ENCODE results near the gene FER1L5. TPM values are rescaled to one million over a fixed set of nuclear protein-coding genes. Genes with fewer than 3 reads are reported as not detected.

FER1L5 gene
- total and polyA plus RNA-seq, 2 of the 8 experiments (the other 6 are each of a cell fraction or from before 2014, with no cell fraction given) = 0.23 to 0.88 TPM

DNA sequence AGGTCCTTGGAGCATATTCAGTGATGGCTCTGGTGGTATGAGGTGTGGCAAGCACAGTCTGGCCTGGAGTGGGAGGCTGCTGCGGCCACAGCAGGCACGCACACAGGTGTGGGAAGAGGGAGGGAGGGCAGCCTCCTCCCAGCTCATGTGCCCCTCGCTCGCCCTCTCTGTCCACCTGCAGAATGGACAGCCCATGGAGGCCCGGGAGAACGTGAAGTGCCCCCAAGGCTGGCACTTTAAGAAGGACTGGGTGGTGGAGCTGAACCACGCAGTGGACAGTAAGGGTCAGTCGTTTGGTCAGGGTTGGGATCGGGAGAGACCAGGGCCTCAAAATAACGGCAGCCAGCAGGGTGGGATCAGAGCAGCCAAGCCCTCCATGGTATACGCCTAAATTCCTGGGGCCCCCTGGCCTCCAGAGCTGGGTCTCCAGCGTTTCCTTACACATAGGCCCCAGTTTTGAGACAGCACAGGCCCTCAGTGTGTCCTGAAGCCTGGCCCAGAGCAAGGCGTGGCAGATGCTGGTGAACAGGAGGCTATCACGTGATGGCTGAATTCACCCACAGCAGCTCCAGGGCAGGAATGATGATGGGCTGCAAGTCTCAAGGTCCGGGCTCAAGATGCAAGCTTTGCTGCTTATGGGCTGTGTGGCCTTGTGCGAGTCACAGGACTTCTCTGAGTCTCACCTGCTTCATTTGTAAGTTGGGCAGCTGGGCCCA, 47.9 kb downstream of the FER1L5 start:
- no peak overlapping the region for H3K4me2 ChIP-seq (ENCODE audit: insufficient read depth in 1 of 2, low read depth in 2 of 2, low read length in 2 of 2)
- H3K56ac ChIP-seq (replicated peaks; ENCODE audit: insufficient read length, low read depth, low read length) = no peak overlapping the region
- ChIA-PET CTCF (ENCODE audit: partially characterized antibody) (interaction anchor here (0.9 kb wide), 1 partner anchor 11 kb away, joined by 4 read pairs; no protein-coding TSS in a partner anchor), POLR2A (ENCODE audit: partially characterized antibody) (interaction anchor here (0.9 to 1.0 kb wide), 2 partner anchors 16 to 17 kb away, joined by 3 to 4 read pairs; no protein-coding TSS in a partner anchor)
- H3K79me1 ChIP-seq (ENCODE audit: low read depth, low read length) = no peaks in the 10 kb centered on the region
- no peaks in the 10 kb centered on the region for H3K9me3 ChIP-seq (ENCODE audit: insufficient read depth in 2 of 2, low read depth in 1 of 2, low read length in 1 of 2)
- H2AFZ ChIP-seq (ENCODE audit: low read length) = no peak overlapping the region
- no peaks in the 10 kb centered on the region for H3K79me2 ChIP-seq (ENCODE audit: control insufficient read depth in 1 of 2, insufficient read depth in 2 of 2, low read length in 2 of 2)
- H3K27ac ChIP-seq (ENCODE audit: low read depth, low read length) = no peak overlapping the region
- H2BK120ac ChIP-seq (replicated peaks; ENCODE audit: low read depth, low read length) = no peak overlapping the region
- no peak overlapping the region for H4K5ac ChIP-seq (ENCODE audit: insufficient read length, low read depth, low read length)
- no peak overlapping the region for H2BK5ac ChIP-seq (ENCODE audit: low read depth, low read length)
- no peak overlapping the region for H2BK12ac ChIP-seq (ENCODE audit: low read depth, low read length)
- no peak overlapping the region for H3K4ac ChIP-seq (replicated peaks; ENCODE audit: insufficient read length, low read depth, low read length)
- H2AK5ac ChIP-seq (ENCODE audit: low read depth, low read length) = no peak overlapping the region
- no peaks in the 10 kb centered on the region for H3K27me3 ChIP-seq (replicated peaks in 1 of 4; ENCODE audit: control insufficient read depth in 3 of 4, extremely low read depth in 1 of 4, insufficient read depth in 3 of 4, low read length in 3 of 4)
- H3K23me2 ChIP-seq (ENCODE audit: low read depth, low read length) = no peaks in the 10 kb centered on the region
- FAIRE-seq = no peak
- H3K14ac ChIP-seq (ENCODE audit: insufficient read length) = no peak overlapping the region
- H3K23ac ChIP-seq (ENCODE audit: insufficient read length) = no peak overlapping the region
- WGBS, 2 experiments (ENCODE audit: extremely low coverage in 1 of 2, insufficient coverage in 1 of 2, insufficient read length in 1 of 2, insufficient replicate concordance in 2 of 2, low coverage in 1 of 2, low lambda C conversion rate in 2 of 2, missing lambda C conversion rate in 1 of 2) = 89% methylated on average over 16 of the region's 16 CpGs; no CpG with 5 or more reads in 1 of the 2 experiments
- peaks cover 0 to 5% (median under 1%) of the 10 kb centered on the region in 4 experiments; a peak in 3 of 7 replicates for H3K4me1 ChIP-seq (replicated peaks in 1 of 4; ENCODE audit: control insufficient read depth in 3 of 4, insufficient read depth in 4 of 4, low read length in 3 of 4)
- no peak overlapping the region for H2BK15ac ChIP-seq (ENCODE audit: low read length)
- no peak for DNase-seq (ENCODE audit: low read depth in 1 of 2, low spot score in 2 of 2)
- H3K36me3 ChIP-seq (ENCODE audit: control insufficient read depth in 2 of 4, insufficient read depth in 4 of 4, low read length in 3 of 4) = no peaks in the 10 kb centered on the region
- H3K4me3 ChIP-seq (ENCODE audit: extremely low read depth in 1 of 4, insufficient read depth in 2 of 4, low read depth in 3 of 4, low read length in 4 of 4) = no peak overlapping the region
- no peak overlapping the region for H3K9ac ChIP-seq (replicated peaks in 1 of 4; ENCODE audit: extremely low read depth in 1 of 4, low read depth in 3 of 4, low read length in 3 of 4)
- H3K18ac ChIP-seq (ENCODE audit: extremely low read depth, low read length) = no peak overlapping the region
- H2BK20ac ChIP-seq (ENCODE audit: low read length) = no peak overlapping the region
- H4K91ac ChIP-seq (replicated peaks; ENCODE audit: insufficient read length, low read length) = no peak overlapping the region
- 0 out of 2 replicates have a peak overlapping the region, but pooled peaks have one; percentile 43 for H4K8ac ChIP-seq (ENCODE audit: extremely low read depth, insufficient read depth, low read length)
- H4K20me1 ChIP-seq (replicated peaks in 1 of 2; ENCODE audit: control insufficient read depth in 1 of 2, insufficient read depth in 2 of 2, low read length in 2 of 2) = no peaks in the 10 kb centered on the region
- no peak for TF ChIP-seq CHD1 (IDR thresholded peaks at IDR 0.05; ENCODE audit: low read depth, low read length)
- TF ChIP-seq BCL11A (IDR thresholded peaks at IDR 0.05; ENCODE audit: low read depth in 2 of 2, low read length in 2 of 2) = no peak
- no peak for TF ChIP-seq SIN3A (conservative IDR thresholded peaks at IDR 0.05 in 1 of 2, IDR thresholded peaks at IDR 0.05 in 1 of 2; ENCODE audit: low read depth in 1 of 2, low read length in 2 of 2)
- no peak for TF ChIP-seq JUN (IDR thresholded peaks at IDR 0.05; ENCODE audit: low read depth, low read length)
- TF ChIP-seq POLR2AphosphoS5 (IDR thresholded peaks at IDR 0.05; ENCODE audit: low read depth, low read length) = no peak
- no peak for TF ChIP-seq KDM4A (IDR thresholded peaks at IDR 0.05; ENCODE audit: low read depth, low read length, severe bottlenecking)
- no peak for TF ChIP-seq SRF (IDR thresholded peaks at IDR 0.05; ENCODE audit: low read depth, low read length)
- no peak for TF ChIP-seq CTBP2 (IDR thresholded peaks at IDR 0.05; ENCODE audit: borderline replicate concordance, insufficient read depth, insufficient read length, low read length)
- no peak for TF ChIP-seq FOSL1 (IDR thresholded peaks at IDR 0.05; ENCODE audit: insufficient read depth, low read depth, low read length)
- no peak for TF ChIP-seq POLR2A (IDR thresholded peaks at IDR 0.05; ENCODE audit: control extremely low read depth in 1 of 2, low read depth in 2 of 2, low read length in 2 of 2)
- TF ChIP-seq, protein P1, sequence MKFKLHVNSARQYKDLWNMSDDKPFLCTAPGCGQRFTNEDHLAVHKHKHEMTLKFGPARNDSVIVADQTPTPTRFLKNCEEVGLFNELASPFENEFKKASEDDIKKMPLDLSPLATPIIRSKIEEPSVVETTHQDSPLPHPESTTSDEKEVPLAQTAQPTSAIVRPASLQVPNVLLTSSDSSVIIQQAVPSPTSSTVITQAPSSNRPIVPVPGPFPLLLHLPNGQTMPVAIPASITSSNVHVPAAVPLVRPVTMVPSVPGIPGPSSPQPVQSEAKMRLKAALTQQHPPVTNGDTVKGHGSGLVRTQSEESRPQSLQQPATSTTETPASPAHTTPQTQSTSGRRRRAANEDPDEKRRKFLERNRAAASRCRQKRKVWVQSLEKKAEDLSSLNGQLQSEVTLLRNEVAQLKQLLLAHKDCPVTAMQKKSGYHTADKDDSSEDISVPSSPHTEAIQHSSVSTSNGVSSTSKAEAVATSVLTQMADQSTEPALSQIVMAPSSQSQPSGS (IDR thresholded peaks at IDR 0.05; ENCODE audit: low read length) = no peak
